Vagina (tissue), 2 donors: ENCODE data around the gene ONECUT1. TPM values are rescaled to one million over a fixed set of nuclear protein-coding genes. Genes with fewer than 3 reads are reported as not detected.

Experiments
- DNase-seq, 2 donors: peaks; one replicate each; pipeline ENCODE4 v3.0.0-alpha.2; 2017; ENCODE audit errors: extremely low spot score in 2 of 2
- H3K27ac ChIP-seq: fragments of 200-600 bp; sonication (generic); one replicate; pipeline ENCODE4 v1.5.1; 2019
- H3K27me3 ChIP-seq: fragments of 200-600 bp; sonication (generic); one replicate; pipeline ENCODE4 v1.5.1; 2019
- H3K36me3 ChIP-seq, 2 donors: fragments of 200-600 bp; sonication (generic); one replicate each; pipeline ENCODE4 v1.5.1; 2017 to 2019
- H3K4me1 ChIP-seq: fragments of 200-600 bp; sonication (generic); one replicate; pipeline ENCODE4 v1.5.1; 2019
- H3K4me3 ChIP-seq, 2 donors: fragments of 200-600 bp; sonication (generic); 1 replicate in 1 of 2; 2 replicates in 1 of 2; pipeline ENCODE4 v1.5.1; 2016 to 2019
- H3K9me3 ChIP-seq: fragments of 200-600 bp; sonication (generic); one replicate; pipeline ENCODE4 v1.5.1; 2019
- POLR2A ChIP-seq, 2 donors: fragments of 450-650 bp; IDR thresholded peaks; one replicate each; pipeline ENCODE4 v1.6.1; 2017; ENCODE audit warnings: antibody characterized with exemption in 2 of 2, mild to moderate bottlenecking in 2 of 2, moderate library complexity in 2 of 2
- POLR2AphosphoS5 ChIP-seq, 2 donors: sonication (generic); formaldehyde crosslinking; IDR thresholded peaks; one replicate each; pipeline ENCODE4 v1.9.0; 2017; ENCODE audit warnings: antibody characterized with exemption in 2 of 2, mild to moderate bottlenecking in 2 of 2, low read depth in 1 of 2; ENCODE audit not compliant: insufficient read depth in 1 of 2
- intact Hi-C: fragments of 100-400 bp; cut with DNase I; formaldehyde crosslinking; loops from one replicate; pipeline ENCODE4 v1.15.1; 2023
- total RNA-seq: library from RNA; depleted of rRNA; stranded (reverse); fragments of >200 nt; gene quantifications from one replicate; pipeline ENCODE4 v1.2.3, GENCODE V29; 2016
- TF ChIP-seq, protein P1 (sequence below), 3 experiments: fragments of 450-650 bp in 2 of 3; fragments of 200-600 bp in 1 of 3; sonication (generic) in 1 of 3; IDR thresholded peaks; one replicate each; pipeline ENCODE4 v1.5.1; 2017 to 2019; ENCODE audit warnings: antibody characterized with exemption in 3 of 3, mild to moderate bottlenecking in 2 of 3, moderate library complexity in 2 of 3

ONECUT1 gene
- total RNA-seq, 1 donor from 2014 or later, result not detected

DNA sequence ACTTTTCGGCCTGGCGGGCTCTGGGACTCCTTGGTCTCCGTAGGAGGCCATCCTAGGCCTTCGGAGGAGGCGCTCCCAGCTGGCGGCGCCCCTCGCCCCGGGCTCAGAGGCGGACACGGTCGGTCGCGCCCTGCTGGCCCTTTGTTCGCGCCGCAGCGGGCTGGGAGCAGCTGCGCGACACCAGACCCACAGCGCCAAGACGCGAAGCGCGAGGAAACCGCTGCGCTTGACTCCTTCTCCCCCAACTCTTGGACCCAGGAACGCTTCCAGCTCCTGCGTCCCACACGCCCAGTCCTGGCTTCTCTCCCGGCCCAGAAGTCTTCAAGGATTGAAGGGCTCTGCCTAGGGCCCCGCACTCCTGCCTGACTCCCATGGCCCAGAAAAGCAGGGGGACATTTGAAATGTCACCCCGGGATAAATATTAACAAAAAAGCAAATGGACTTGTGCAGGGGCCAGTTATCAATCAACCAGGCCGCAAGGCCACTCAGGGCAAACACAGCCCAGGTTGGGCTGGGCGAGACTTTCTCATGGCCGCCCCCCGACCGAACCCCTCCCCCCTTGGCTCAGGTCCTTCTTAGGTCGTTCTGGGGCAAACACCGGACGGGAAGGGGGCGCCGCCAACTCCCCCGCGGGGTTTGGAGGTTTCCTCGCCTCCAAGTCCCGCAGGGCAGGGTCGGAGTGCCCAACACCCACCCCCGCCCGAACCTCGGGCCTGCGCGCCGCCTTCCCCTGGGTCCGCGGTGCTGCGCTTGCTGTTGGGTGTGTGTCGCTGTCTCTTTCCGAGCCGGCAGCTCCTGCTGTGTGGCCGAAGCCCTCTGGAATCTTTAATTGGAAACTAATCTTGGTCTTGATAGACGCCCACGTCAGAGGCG lies 5.1 kb downstream of the ONECUT1 start:
- no peak for DNase-seq
- H3K4me3 ChIP-seq, result no peak overlapping the region
- H3K27me3 ChIP-seq, result peaks cover 42% of the 10 kb centered on the region
- H3K27ac ChIP-seq, result no peak overlapping the region
- H3K9me3 ChIP-seq, result no peaks in the 10 kb centered on the region
- H3K4me1 ChIP-seq, result peaks cover 58% of the 10 kb centered on the region
- TF ChIP-seq POLR2AphosphoS5 (IDR thresholded peaks at IDR 0.05; ENCODE audit: insufficient read depth in 1 of 2, low read depth in 1 of 2) (no peak), POLR2A (IDR thresholded peaks at IDR 0.05) (no peak)
- TF ChIP-seq, protein P1, sequence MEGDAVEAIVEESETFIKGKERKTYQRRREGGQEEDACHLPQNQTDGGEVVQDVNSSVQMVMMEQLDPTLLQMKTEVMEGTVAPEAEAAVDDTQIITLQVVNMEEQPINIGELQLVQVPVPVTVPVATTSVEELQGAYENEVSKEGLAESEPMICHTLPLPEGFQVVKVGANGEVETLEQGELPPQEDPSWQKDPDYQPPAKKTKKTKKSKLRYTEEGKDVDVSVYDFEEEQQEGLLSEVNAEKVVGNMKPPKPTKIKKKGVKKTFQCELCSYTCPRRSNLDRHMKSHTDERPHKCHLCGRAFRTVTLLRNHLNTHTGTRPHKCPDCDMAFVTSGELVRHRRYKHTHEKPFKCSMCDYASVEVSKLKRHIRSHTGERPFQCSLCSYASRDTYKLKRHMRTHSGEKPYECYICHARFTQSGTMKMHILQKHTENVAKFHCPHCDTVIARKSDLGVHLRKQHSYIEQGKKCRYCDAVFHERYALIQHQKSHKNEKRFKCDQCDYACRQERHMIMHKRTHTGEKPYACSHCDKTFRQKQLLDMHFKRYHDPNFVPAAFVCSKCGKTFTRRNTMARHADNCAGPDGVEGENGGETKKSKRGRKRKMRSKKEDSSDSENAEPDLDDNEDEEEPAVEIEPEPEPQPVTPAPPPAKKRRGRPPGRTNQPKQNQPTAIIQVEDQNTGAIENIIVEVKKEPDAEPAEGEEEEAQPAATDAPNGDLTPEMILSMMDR (IDR thresholded peaks at IDR 0.05), result no peak
- no peaks in the 10 kb centered on the region for H3K36me3 ChIP-seq
- intact Hi-C loops, result no loop called here

- Histone ChIP-seq H3K4me3 (no peak overlapping the region), H3K27me3 (peaks cover 42% of the 10 kb centered on the region), H3K27ac (no peak overlapping the region), H3K36me3 (no peaks in the 10 kb centered on the region), H3K9me3 (no peaks in the 10 kb centered on the region), H3K4me1 (peaks cover 51% of the 10 kb centered on the region)
- intact Hi-C loops, result no loop called here
- no peak for TF ChIP-seq POLR2AphosphoS5 (IDR thresholded peaks at IDR 0.05; ENCODE audit: insufficient read depth in 1 of 2, low read depth in 1 of 2)
- no peak for TF ChIP-seq POLR2A (IDR thresholded peaks at IDR 0.05)
- TF ChIP-seq, protein P1 (IDR thresholded peaks at IDR 0.05), result peak in 1 of 3 experiments; percentile 18
- DNase-seq, result no peak
Observed at GRCh38 chr15:52783929-52784798, 6.0 kb downstream of the ONECUT1 start.

- H3K4me1 ChIP-seq, result peaks cover 42% of the 10 kb centered on the region
- DNase-seq, result no peak
- H3K36me3 ChIP-seq, result no peaks in the 10 kb centered on the region
- no peaks in the 10 kb centered on the region for H3K9me3 ChIP-seq
- TF ChIP-seq, protein P1 (IDR thresholded peaks at IDR 0.05), result no peak
- no peak for TF ChIP-seq POLR2A (IDR thresholded peaks at IDR 0.05)
- no peak for TF ChIP-seq POLR2AphosphoS5 (IDR thresholded peaks at IDR 0.05; ENCODE audit: insufficient read depth in 1 of 2, low read depth in 1 of 2)
- peaks cover 41% of the 10 kb centered on the region for H3K27me3 ChIP-seq
- intact Hi-C loops, result no loop called here
- H3K4me3 ChIP-seq, result no peak overlapping the region
- no peak overlapping the region for H3K27ac ChIP-seq
Observed at GRCh38 chr15:52783191-52783829, 6.8 kb downstream of the ONECUT1 start.

DNA sequence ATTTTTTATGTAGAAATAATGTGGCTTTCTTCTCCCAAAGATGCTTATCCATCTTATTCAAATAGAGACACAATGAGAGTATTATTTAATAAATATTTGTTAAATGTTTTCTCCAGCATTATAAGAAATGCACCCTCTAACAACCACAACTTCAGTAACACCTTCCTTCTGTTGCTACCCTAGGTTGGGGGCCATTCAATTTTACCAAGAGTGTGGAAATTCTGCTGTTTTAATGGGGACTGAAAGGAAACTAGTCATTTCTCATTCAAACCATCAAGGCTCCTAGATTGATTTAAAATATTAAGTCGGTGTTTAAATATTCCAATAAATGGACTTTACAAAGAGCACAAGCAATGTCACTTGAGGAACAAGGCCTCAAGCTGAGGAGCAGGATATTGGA lies 7.6 kb downstream of the ONECUT1 start:
- H3K36me3 ChIP-seq, result no peaks in the 10 kb centered on the region
- intact Hi-C loops, result no loop called here

More for the DNA sequence above, 7.6 kb downstream of the ONECUT1 start:
- peaks cover 39% of the 10 kb centered on the region for H3K27me3 ChIP-seq
- H3K9me3 ChIP-seq, result no peaks in the 10 kb centered on the region
- TF ChIP-seq POLR2AphosphoS5 (IDR thresholded peaks at IDR 0.05; ENCODE audit: insufficient read depth in 1 of 2, low read depth in 1 of 2) (no peak), POLR2A (IDR thresholded peaks at IDR 0.05) (no peak)
- TF ChIP-seq, protein P1 (IDR thresholded peaks at IDR 0.05), result no peak
- H3K4me3 ChIP-seq, result no peak overlapping the region
- no peak for DNase-seq
- H3K4me1 ChIP-seq, result peaks cover 38% of the 10 kb centered on the region
- H3K27ac ChIP-seq, result no peak overlapping the region
